ENCODE results near the gene FBXO8. TPM values are rescaled to one million over a fixed set of nuclear protein-coding genes. Genes with fewer than 3 reads are reported as not detected.

The FBXO8 gene
- total RNA-seq, 1 experiment from 2014 or later = 11.4 TPM

DNA sequence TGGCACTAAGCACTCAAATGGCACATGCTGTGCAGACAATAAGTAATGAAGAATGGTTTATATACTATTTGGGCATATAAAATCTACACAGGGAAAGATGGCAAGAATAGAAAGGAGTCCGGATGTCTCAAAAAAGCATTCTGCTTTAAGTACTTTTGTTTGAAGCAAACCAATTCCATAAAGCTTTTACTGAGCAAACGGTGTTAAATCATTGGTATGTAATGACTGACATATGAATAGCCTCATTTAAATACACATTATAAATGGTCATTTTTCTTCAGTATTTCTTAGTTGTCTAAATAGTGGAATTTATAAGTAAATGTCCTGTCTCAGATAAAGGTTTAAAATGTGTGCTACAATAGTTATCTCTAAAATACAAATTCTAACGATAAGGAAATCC, 6.0 kb downstream of the FBXO8 start:
- DNase-seq = no peak
- intact Hi-C loops (cut with micrococcal nuclease; ENCODE audit: unreplicated experiment) = no loop called here
- H3K9me3 Mint-ChIP-seq (ENCODE audit: low read depth, unreplicated experiment) = no peaks in the 10 kb centered on the region
- no TSS peak for BruUV-seq (replicated peaks)
- H3K36me3 Mint-ChIP-seq (ENCODE audit: insufficient read depth, unreplicated experiment) = no peaks in the 10 kb centered on the region
- H3K4me1 Mint-ChIP-seq (ENCODE audit: low read depth, unreplicated experiment) = no peaks in the 10 kb centered on the region
- H3K4me3 Mint-ChIP-seq (ENCODE audit: low read depth, unreplicated experiment) = no peak overlapping the region
- CTCF ChIA-PET = no interaction called here
- H3K27ac Mint-ChIP-seq (ENCODE audit: unreplicated experiment) = no peak overlapping the region
- TF ChIP-seq, protein P1, sequence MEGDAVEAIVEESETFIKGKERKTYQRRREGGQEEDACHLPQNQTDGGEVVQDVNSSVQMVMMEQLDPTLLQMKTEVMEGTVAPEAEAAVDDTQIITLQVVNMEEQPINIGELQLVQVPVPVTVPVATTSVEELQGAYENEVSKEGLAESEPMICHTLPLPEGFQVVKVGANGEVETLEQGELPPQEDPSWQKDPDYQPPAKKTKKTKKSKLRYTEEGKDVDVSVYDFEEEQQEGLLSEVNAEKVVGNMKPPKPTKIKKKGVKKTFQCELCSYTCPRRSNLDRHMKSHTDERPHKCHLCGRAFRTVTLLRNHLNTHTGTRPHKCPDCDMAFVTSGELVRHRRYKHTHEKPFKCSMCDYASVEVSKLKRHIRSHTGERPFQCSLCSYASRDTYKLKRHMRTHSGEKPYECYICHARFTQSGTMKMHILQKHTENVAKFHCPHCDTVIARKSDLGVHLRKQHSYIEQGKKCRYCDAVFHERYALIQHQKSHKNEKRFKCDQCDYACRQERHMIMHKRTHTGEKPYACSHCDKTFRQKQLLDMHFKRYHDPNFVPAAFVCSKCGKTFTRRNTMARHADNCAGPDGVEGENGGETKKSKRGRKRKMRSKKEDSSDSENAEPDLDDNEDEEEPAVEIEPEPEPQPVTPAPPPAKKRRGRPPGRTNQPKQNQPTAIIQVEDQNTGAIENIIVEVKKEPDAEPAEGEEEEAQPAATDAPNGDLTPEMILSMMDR (IDR thresholded peaks at IDR 0.05; ENCODE audit: unreplicated experiment) = no peak
- no peaks in the 10 kb centered on the region for H3K27me3 Mint-ChIP-seq (ENCODE audit: unreplicated experiment)

DNA sequence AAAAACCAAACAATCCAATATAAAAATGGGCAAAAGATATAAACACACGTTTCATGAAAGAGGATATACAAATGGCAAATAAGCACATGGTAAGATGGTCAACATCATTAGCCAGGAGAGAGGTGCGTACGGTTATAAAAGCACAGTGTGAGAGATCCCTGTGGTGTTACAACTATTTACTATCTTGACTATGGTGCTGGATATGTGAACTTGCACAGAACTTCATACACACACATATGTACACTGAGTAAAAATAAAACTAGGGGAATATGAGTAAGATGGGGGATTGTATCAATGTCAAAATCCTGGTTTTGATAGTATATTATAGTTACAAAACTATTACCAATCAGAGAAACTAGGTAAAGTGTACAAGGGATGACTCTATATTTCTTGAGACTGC, 8.4 kb downstream of the FBXO8 start:
- H3K27me3 Mint-ChIP-seq (ENCODE audit: unreplicated experiment) = no peaks in the 10 kb centered on the region
- CTCF ChIA-PET = no interaction called here
- H3K9me3 Mint-ChIP-seq (ENCODE audit: low read depth, unreplicated experiment) = no peaks in the 10 kb centered on the region
- no peak overlapping the region for H3K27ac Mint-ChIP-seq (ENCODE audit: unreplicated experiment)
- intact Hi-C loops (cut with micrococcal nuclease; ENCODE audit: unreplicated experiment) = no loop called here
- H3K36me3 Mint-ChIP-seq (ENCODE audit: insufficient read depth, unreplicated experiment) = no peaks in the 10 kb centered on the region
- TF ChIP-seq, protein P1 (IDR thresholded peaks at IDR 0.05; ENCODE audit: unreplicated experiment) = no peak
- no peak for DNase-seq
- no peaks in the 10 kb centered on the region for H3K4me1 Mint-ChIP-seq (ENCODE audit: low read depth, unreplicated experiment)
- no TSS peak for BruUV-seq (replicated peaks)
- H3K4me3 Mint-ChIP-seq (ENCODE audit: low read depth, unreplicated experiment) = no peak overlapping the region

DNA sequence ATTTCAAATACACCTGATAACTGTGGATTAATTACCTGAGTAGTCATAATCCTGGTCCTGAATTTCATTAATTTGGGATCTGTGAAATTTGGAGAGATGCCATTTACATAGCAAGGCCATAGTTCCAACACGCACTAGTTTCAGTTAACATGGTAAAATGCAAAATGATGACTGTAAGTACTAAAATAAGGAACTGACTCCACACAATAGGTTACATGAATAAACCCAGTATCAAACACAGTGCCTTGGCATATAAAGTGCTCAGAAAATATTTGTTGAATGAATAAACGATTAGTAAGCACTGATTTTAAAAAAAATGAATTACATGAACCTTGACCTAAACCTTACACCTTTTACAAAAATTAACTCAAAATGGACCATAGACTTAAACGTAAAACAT, 9.0 kb downstream of the FBXO8 start:
- intact Hi-C loops (cut with micrococcal nuclease; ENCODE audit: unreplicated experiment) = no loop called here
- Mint-ChIP-seq H3K36me3 (ENCODE audit: insufficient read depth, unreplicated experiment) (no peaks in the 10 kb centered on the region), H3K9me3 (ENCODE audit: low read depth, unreplicated experiment) (no peaks in the 10 kb centered on the region), H3K4me3 (ENCODE audit: low read depth, unreplicated experiment) (no peak overlapping the region), H3K4me1 (ENCODE audit: low read depth, unreplicated experiment) (no peaks in the 10 kb centered on the region), H3K27me3 (ENCODE audit: unreplicated experiment) (no peaks in the 10 kb centered on the region), H3K27ac (ENCODE audit: unreplicated experiment) (no peak overlapping the region)
- TF ChIP-seq, protein P1 (IDR thresholded peaks at IDR 0.05; ENCODE audit: unreplicated experiment) = no peak
- no peak for DNase-seq
- BruUV-seq (replicated peaks) = no TSS peak
- CTCF ChIA-PET = no interaction called here

DNA sequence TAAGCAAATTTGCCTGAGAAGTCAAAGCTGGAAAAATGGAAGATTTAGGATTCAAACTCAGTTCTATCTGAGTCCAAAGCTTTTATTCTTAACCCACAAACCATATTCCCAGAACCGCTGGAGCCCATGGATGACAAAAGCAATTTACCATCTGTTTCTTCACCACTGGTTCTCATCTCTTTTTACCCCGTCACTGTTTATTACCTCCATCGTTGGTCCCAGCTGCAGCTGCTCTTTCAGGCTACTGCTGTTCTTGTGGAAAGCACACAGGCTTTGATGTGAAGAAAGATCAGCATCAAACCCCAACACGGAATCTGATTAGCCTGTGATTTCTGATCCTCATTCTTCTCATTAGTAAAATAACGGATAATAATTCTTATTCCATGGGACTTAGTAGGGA, 9.5 kb downstream of the FBXO8 start:
- BruUV-seq (replicated peaks) = no TSS peak
- Mint-ChIP-seq H3K4me1 (ENCODE audit: low read depth, unreplicated experiment) (no peaks in the 10 kb centered on the region), H3K4me3 (ENCODE audit: low read depth, unreplicated experiment) (no peak overlapping the region), H3K36me3 (ENCODE audit: insufficient read depth, unreplicated experiment) (no peaks in the 10 kb centered on the region), H3K27ac (ENCODE audit: unreplicated experiment) (no peak overlapping the region), H3K9me3 (ENCODE audit: low read depth, unreplicated experiment) (no peaks in the 10 kb centered on the region), H3K27me3 (ENCODE audit: unreplicated experiment) (no peaks in the 10 kb centered on the region)
- TF ChIP-seq, protein P1 (IDR thresholded peaks at IDR 0.05; ENCODE audit: unreplicated experiment) = no peak
- intact Hi-C loops (cut with micrococcal nuclease; ENCODE audit: unreplicated experiment) = no loop called here
- DNase-seq = no peak
- CTCF ChIA-PET = no interaction called here

DNA sequence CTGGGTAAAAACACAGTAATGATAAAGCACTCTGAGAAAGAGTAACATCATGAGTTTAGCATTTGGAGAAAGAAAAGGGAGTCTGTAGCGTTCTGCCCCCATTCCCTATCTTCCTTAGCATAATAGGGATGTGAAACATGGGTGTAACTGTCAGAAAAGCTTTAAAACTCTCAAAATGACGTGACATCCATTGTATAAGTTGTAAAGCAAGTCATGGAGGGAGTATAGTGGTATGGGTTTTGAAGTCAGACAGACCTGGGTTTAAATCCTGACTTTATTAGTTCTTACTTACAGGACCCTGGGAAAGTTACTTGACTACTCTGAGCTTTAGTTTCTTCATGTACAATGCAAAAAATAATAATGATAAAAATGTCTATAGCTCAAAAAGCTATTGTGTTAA, 17.1 kb downstream of the FBXO8 start:
- CTCF ChIA-PET = no interaction called here

More for the DNA sequence above, 17.1 kb downstream of the FBXO8 start:
- H3K27ac Mint-ChIP-seq (ENCODE audit: unreplicated experiment) = no peak overlapping the region
- H3K4me3 Mint-ChIP-seq (ENCODE audit: low read depth, unreplicated experiment) = no peak overlapping the region
- DNase-seq = no peak
- no TSS peak for BruUV-seq (replicated peaks)
- intact Hi-C loops (cut with micrococcal nuclease; ENCODE audit: unreplicated experiment) = no loop called here
- no peaks in the 10 kb centered on the region for H3K9me3 Mint-ChIP-seq (ENCODE audit: low read depth, unreplicated experiment)
- TF ChIP-seq, protein P1 (IDR thresholded peaks at IDR 0.05; ENCODE audit: unreplicated experiment) = no peak
- H3K36me3 Mint-ChIP-seq (ENCODE audit: insufficient read depth, unreplicated experiment) = no peaks in the 10 kb centered on the region
- no peaks in the 10 kb centered on the region for H3K27me3 Mint-ChIP-seq (ENCODE audit: unreplicated experiment)
- no peaks in the 10 kb centered on the region for H3K4me1 Mint-ChIP-seq (ENCODE audit: low read depth, unreplicated experiment)

Measured in Calu3 (cell line).